HEK293 (cell line): ENCODE measurements around the gene NOP9.
A peak's percentile ranks its signal among the peaks of the same experiment; 100 is the strongest.

Source experiments
- AEBP2 ChIP-seq: fragments of 450-650 bp; formaldehyde crosslinking; IDR thresholded peaks from 2 replicates; pipeline ENCODE4 v1.5.1; 2016; ENCODE audit warnings: missing biosample characterization, missing genetic modification characterization, borderline replicate concordance
- CTCF ChIP-seq: fragments of 450-650 bp; formaldehyde crosslinking; IDR thresholded peaks from 2 replicates; pipeline ENCODE4 v1.5.1; 2016; ENCODE audit warnings: missing biosample characterization, missing genetic modification characterization
- HOXA7 ChIP-seq: sonication (generic); formaldehyde crosslinking; IDR thresholded peaks from 2 replicates; pipeline ENCODE4 v1.8.1; 2022; ENCODE audit warnings: missing genetic modification reagents, borderline replicate concordance
- MYNN ChIP-seq: fragments of 450-650 bp; formaldehyde crosslinking; IDR thresholded peaks from 2 replicates; pipeline ENCODE4 v1.5.1; 2016; ENCODE audit warnings: missing biosample characterization, missing genetic modification characterization, borderline replicate concordance
- REST ChIP-seq: fragments of 450-650 bp; formaldehyde crosslinking; IDR thresholded peaks from 2 replicates; pipeline ENCODE4 v1.5.1; 2016; ENCODE audit warnings: missing biosample characterization, missing genetic modification characterization
- ZNF639 ChIP-seq: fragments of 450-650 bp; formaldehyde crosslinking; IDR thresholded peaks from 2 replicates; pipeline ENCODE4 v1.5.1; 2016; ENCODE audit warnings: missing biosample characterization, missing genetic modification characterization

GRCh38 chr14:24271134-24271833 lies 28.4 kb upstream of the NOP9 start, which contains the start of gene RABGGTA:
- TF ChIP-seq CTCF, result peak; percentile 96
- TF ChIP-seq ZNF639 (tag by site-specific recombination), result no peak; the same call in 1 of the 2 replicates
- TF ChIP-seq HOXA7, result no peak
- TF ChIP-seq REST (tag by site-specific recombination), result peak; percentile 60; the same call in 1 of the 2 replicates
- no peak for TF ChIP-seq AEBP2 (tag by site-specific recombination)
- TF ChIP-seq MYNN (tag by site-specific recombination), result no peak
